22Rv1 (cell line): Measurements from ENCODE around the gene ITPK1.

ENCODE experiments used
- CTCF ChIP-seq: fragments of 450-650 bp; IDR thresholded peaks from 2 replicates; pipeline ENCODE4 v1.5.1; 2017; ENCODE audit warnings: mild to moderate bottlenecking
- ZFX ChIP-seq: fragments of 450-650 bp; IDR thresholded peaks from 2 replicates; pipeline ENCODE4 v1.6.1; 2017; ENCODE audit warnings: antibody characterized with exemption, borderline replicate concordance

DNA sequence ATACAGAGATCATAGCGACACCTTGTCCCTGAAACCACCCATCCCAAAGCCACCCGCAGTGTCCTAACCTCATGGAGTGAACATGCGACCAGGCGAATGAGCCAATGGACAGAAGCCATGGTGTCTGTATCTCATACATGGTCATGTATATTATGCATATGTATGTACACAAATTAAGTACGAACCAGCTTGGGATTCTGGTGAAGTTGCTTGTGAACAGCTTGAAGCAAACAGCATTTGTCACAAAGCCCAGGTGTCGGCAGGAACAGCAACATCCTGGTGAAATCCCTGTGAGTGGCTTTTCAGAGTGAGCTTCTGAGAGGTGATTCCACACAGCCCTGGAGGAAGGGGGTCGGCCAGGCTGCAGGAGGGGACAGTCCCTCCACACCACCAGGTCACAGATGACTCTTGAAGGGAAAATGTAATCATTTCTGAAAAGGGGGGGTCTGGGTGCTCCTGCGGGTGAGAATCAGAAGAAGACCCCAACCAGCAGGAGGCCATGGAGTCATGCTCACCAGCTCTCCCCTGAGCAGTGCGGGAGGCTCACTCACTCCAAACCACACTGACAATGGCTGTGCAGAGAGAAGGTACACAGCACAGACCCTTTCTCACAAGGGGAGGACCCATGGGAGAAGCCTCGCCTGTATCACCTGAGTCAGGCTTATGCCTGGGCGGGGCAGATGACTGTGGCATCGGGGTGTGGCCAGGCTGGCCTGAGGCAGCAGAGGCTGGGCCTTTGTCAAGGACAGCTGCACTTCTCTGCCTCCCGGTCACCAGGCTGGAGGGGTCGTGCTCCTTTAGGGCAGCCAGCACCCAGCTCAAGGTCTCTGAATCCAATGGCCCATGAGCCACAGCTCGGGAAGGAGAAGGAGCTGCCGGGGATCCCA is 178.4 kb downstream of the ITPK1 start:
- TF ChIP-seq CTCF (no peak), ZFX (no peak)
